Left ventricle myocardium inferior (tissue), 1 donor: ENCODE data around the gene INO80B. TPM values are rescaled to one million over a fixed set of nuclear protein-coding genes. Genes with fewer than 3 reads are reported as not detected.

Experiments
- DNase-seq: peaks from one replicate; pipeline ENCODE4 v3.0.0-alpha.2; 2020
- H3K27ac ChIP-seq: fragments of 200-600 bp; replicated peaks from 2 replicates; pipeline ENCODE4 v1.8.0; 2021
- H3K27me3 ChIP-seq: fragments of 200-600 bp; 2 replicates; pipeline ENCODE4 v1.8.0; 2021; ENCODE audit warnings: low read depth
- H3K36me3 ChIP-seq: fragments of 200-600 bp; 2 replicates; pipeline ENCODE4 v1.8.0; 2021
- H3K4me1 ChIP-seq: fragments of 200-600 bp; 2 replicates; pipeline ENCODE4 v1.8.0; 2021
- H3K4me3 ChIP-seq: fragments of 200-600 bp; 2 replicates; pipeline ENCODE4 v1.8.0; 2021; ENCODE audit warnings: mild to moderate bottlenecking, moderate library complexity
- H3K9me3 ChIP-seq: fragments of 200-600 bp; replicated peaks from 2 replicates; pipeline ENCODE4 v1.8.0; 2021
- CTCF ChIP-seq: fragments of 200-600 bp; IDR thresholded peaks from 2 replicates; pipeline ENCODE4 v1.8.0; 2021; ENCODE audit warnings: antibody characterized with exemption, mild to moderate bottlenecking, borderline replicate concordance
- intact Hi-C: fragments of 100-400 bp; cut with micrococcal nuclease; formaldehyde crosslinking; loops from one replicate; pipeline ENCODE4 v1.11.0; 2022
- total RNA-seq: library from RNA; stranded (reverse); fragmentation: NEBNext Ultra II Directional; extraction: Animal tissue kit (Norgen Biotek cat#: 25700); gene quantifications from one replicate; pipeline ENCODE4 v1.2.1, GENCODE V29; 2021
- donor health status: DM: no; HTN: yes; CAD: no; lungs with severe emphysema.

The INO80B gene
- total RNA-seq, 1 donor from 2014 or later: 19.3 TPM

- TF ChIP-seq CTCF: no peak
- no peaks in the 10 kb centered on the region for H3K9me3 ChIP-seq
- DNase-seq: no peak
- intact Hi-C loops: loop anchor here (10.0 kb wide), 1 partner anchor 59 kb away; no protein-coding TSS in a partner anchor
- H3K27me3 ChIP-seq: no peaks in the 10 kb centered on the region
- H3K36me3 ChIP-seq: peaks cover 50% of the 10 kb centered on the region
- H3K4me3 ChIP-seq: no peak overlapping the region
- peaks cover 30% of the 10 kb centered on the region for H3K4me1 ChIP-seq
- H3K27ac ChIP-seq: no peak overlapping the region
Observed at GRCh38 chr2:74486141-74486540, 31.3 kb downstream of the INO80B start.

GRCh38 chr2:74488643-74489481 is 34.0 kb downstream of the INO80B start:
- H3K9me3 ChIP-seq: no peaks in the 10 kb centered on the region
- peaks cover 74% of the 10 kb centered on the region for H3K36me3 ChIP-seq
- intact Hi-C loops: loop anchor here (10.0 kb wide), 1 partner anchor 56 kb away; no protein-coding TSS in a partner anchor
- no peak for DNase-seq
- TF ChIP-seq CTCF: no peak
- H3K27ac ChIP-seq: no peak overlapping the region
- no peaks in the 10 kb centered on the region for H3K27me3 ChIP-seq
- peaks cover 7% of the 10 kb centered on the region for H3K4me1 ChIP-seq
- H3K4me3 ChIP-seq: no peak overlapping the region

- no peak for DNase-seq
- Histone ChIP-seq H3K27ac (no peak overlapping the region), H3K4me1 (no peaks in the 10 kb centered on the region), H3K27me3 (no peaks in the 10 kb centered on the region), H3K9me3 (no peaks in the 10 kb centered on the region), H3K36me3 (peaks cover 76% of the 10 kb centered on the region), H3K4me3 (no peak overlapping the region)
- intact Hi-C loops: loop anchor here (10.0 kb wide), 1 partner anchor 55 kb away; no protein-coding TSS in a partner anchor
- TF ChIP-seq CTCF: no peak
Observed at GRCh38 chr2:74489906-74490305, 35.0 kb downstream of the INO80B start.

GRCh38 chr2:74491648-74492544 is 37.0 kb downstream of the INO80B start:
- Histone ChIP-seq H3K9me3 (no peaks in the 10 kb centered on the region), H3K27ac (no peak overlapping the region), H3K4me3 (no peak overlapping the region), H3K36me3 (peaks cover 58% of the 10 kb centered on the region), H3K27me3 (peaks cover 3% of the 10 kb centered on the region), H3K4me1 (no peaks in the 10 kb centered on the region)
- no peak for DNase-seq
- intact Hi-C loops: no loop called here
- no peak for TF ChIP-seq CTCF

- Histone ChIP-seq H3K27ac (no peak overlapping the region), H3K27me3 (peaks cover 20% of the 10 kb centered on the region), H3K4me3 (no peak overlapping the region), H3K36me3 (peaks cover 48% of the 10 kb centered on the region), H3K9me3 (no peaks in the 10 kb centered on the region), H3K4me1 (peaks cover 13% of the 10 kb centered on the region)
- intact Hi-C loops: no loop called here
- no peak for DNase-seq
- TF ChIP-seq CTCF: no peak
Observed at GRCh38 chr2:74493546-74493945, 38.7 kb downstream of the INO80B start.
